GM06990 (cell line): Measurements from ENCODE around the gene MBD2.

Source experiments
- DNase-seq: peaks from one replicate; pipeline ENCODE4 v3.0.0-alpha.2; 2011; ENCODE audit not compliant: insufficient read length; ENCODE audit errors: extremely low read depth
- H3K27me3 ChIP-seq: replicated peaks from 2 replicates; pipeline ENCODE4 v1.6.0; 2011; ENCODE audit warnings: low read length; ENCODE audit not compliant: control insufficient read depth, insufficient read depth
- H3K36me3 ChIP-seq: 2 replicates; pipeline ENCODE4 v1.5.1; 2011; ENCODE audit warnings: low read length; ENCODE audit not compliant: control insufficient read depth, insufficient read depth
- H3K4me3 ChIP-seq: replicated peaks from 2 replicates; pipeline ENCODE4 v1.5.1; 2011; ENCODE audit warnings: low read depth, mild to moderate bottlenecking, control low read depth, low read length
- CTCF ChIP-seq: IDR thresholded peaks from 2 replicates; pipeline ENCODE4 v1.5.1; 2011; ENCODE audit warnings: low read length, control low read depth, mild to moderate bottlenecking, inconsistent platforms; ENCODE audit not compliant: insufficient read depth, poor library complexity, severe bottlenecking

Gene MBD2

DNA sequence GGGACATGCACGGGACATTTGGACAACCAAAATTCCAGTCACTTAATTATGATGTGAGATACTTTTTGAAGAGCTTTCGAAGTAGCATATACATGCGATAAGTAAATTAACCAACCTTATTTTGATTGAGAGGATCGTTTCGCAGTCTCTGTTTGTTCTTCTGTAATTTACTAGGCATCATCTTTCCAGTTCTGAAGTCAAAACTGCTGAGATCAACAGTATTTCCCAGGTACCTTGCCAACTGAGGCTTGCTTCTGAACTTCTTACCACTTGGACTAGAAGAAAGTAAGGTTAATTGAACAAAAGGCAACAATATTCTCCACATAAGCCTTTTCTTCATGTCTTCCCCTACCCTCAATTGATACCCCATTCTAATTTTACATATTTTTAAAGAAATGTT, 19.6 kb downstream of the MBD2 start:
- H3K27me3 ChIP-seq, result no peaks in the 10 kb centered on the region

GRCh38 chr18:54203914-54204313, 20.6 kb downstream of the MBD2 start:
- H3K27me3 ChIP-seq, result no peaks in the 10 kb centered on the region
- H3K36me3 ChIP-seq, result peaks cover 5% of the 10 kb centered on the region
- DNase-seq, result no peak
- TF ChIP-seq CTCF, result no peak
- H3K4me3 ChIP-seq, result no peak overlapping the region

More for the DNA sequence above, 19.6 kb downstream of the MBD2 start:
- no peak for TF ChIP-seq CTCF
- Histone ChIP-seq H3K4me3 (no peak overlapping the region), H3K36me3 (peaks cover 5% of the 10 kb centered on the region)
- no peak for DNase-seq

DNA sequence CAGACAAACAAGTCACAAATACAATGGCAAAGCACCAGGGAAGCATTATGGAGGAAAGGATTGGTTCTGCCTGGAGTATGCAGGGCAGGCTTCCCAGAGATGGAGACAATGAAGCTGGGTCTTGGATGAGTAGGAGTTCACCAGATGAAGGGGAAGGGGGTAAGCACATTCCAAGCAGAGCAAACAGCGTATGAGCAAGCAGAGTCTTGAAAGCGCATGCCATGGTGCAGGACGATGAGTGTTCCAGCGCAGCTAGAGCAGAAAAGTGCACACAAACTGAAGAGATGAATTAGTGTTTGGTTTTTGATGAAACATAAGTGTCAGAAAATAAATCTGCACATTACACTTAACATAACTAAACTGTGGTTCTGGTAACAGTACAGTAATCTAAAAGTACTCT, 21.6 kb downstream of the MBD2 start:
- no peak overlapping the region for H3K4me3 ChIP-seq
- DNase-seq, result no peak
- TF ChIP-seq CTCF, result no peak
- H3K27me3 ChIP-seq, result no peaks in the 10 kb centered on the region
- H3K36me3 ChIP-seq, result peaks cover 5% of the 10 kb centered on the region

- H3K27me3 ChIP-seq, result no peaks in the 10 kb centered on the region
- H3K36me3 ChIP-seq, result peaks cover 2% of the 10 kb centered on the region
- TF ChIP-seq CTCF, result no peak
- no peak overlapping the region for H3K4me3 ChIP-seq
- no peak for DNase-seq
Observed at GRCh38 chr18:54197747-54198411, 26.6 kb downstream of the MBD2 start.

GRCh38 chr18:54193786-54194185, 30.7 kb downstream of the MBD2 start:
- no peak for TF ChIP-seq CTCF
- Histone ChIP-seq H3K36me3 (peaks cover 2% of the 10 kb centered on the region), H3K27me3 (no peaks in the 10 kb centered on the region), H3K4me3 (no peak overlapping the region)
- DNase-seq, result no peak

DNA sequence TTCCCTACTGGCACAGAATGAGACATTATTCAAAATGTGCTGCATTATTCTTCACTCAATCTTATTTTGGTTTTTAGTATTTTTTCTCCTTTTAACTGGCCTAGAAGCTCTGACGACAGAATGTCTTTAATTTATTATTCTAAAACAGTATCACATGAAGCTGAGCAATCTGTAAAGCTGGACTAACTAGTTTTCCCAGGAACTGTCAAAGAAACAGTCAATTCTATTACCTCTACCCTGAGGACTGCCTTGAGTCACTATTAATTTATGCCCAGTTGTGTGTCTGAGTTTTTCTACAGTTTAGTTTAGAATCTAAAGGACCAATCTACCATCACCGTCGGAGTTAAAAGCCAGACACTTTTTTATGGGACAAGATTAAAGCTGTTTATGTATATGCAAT, 31.6 kb downstream of the MBD2 start:
- no peak for TF ChIP-seq CTCF
- no peak for DNase-seq
- Histone ChIP-seq H3K27me3 (no peaks in the 10 kb centered on the region), H3K36me3 (peaks cover 2% of the 10 kb centered on the region), H3K4me3 (no peak overlapping the region)
